ENCODE measurements around the gene TANGO6.

TANGO6 gene

GRCh38 chr16:69077251-69077650 is 233.9 kb downstream of the TANGO6 start:
- Histone ChIP-seq H3K27me3 (no peaks in the 10 kb centered on the region), H3K36me3 (no peaks in the 10 kb centered on the region), H3K4me3 (ENCODE audit: low read depth, low read length) (no peak overlapping the region), H3K9me3 (no peaks in the 10 kb centered on the region), H3K4me1 (no peaks in the 10 kb centered on the region)
- DNase-seq, result no peak
- TF ChIP-seq CTCF (IDR thresholded peaks at IDR 0.05; ENCODE audit: low read depth, low read length), result no peak

GRCh38 chr16:69078073-69078472 is 234.7 kb downstream of the TANGO6 start:
- DNase-seq, result no peak
- Histone ChIP-seq H3K9me3 (no peaks in the 10 kb centered on the region), H3K36me3 (no peaks in the 10 kb centered on the region), H3K4me3 (ENCODE audit: low read depth, low read length) (no peak overlapping the region), H3K4me1 (no peaks in the 10 kb centered on the region), H3K27me3 (no peaks in the 10 kb centered on the region)
- no peak for TF ChIP-seq CTCF (IDR thresholded peaks at IDR 0.05; ENCODE audit: low read depth, low read length)

- H3K9me3 ChIP-seq, result no peaks in the 10 kb centered on the region
- no peaks in the 10 kb centered on the region for H3K4me1 ChIP-seq
- no peak for DNase-seq
- TF ChIP-seq CTCF (IDR thresholded peaks at IDR 0.05; ENCODE audit: low read depth, low read length), result no peak
- H3K4me3 ChIP-seq (ENCODE audit: low read depth, low read length), result no peak overlapping the region
- H3K27me3 ChIP-seq, result no peaks in the 10 kb centered on the region
- H3K36me3 ChIP-seq, result no peaks in the 10 kb centered on the region
Observed at GRCh38 chr16:69079697-69080096, 236.4 kb downstream of the TANGO6 start.

- Histone ChIP-seq H3K27me3 (no peaks in the 10 kb centered on the region), H3K9me3 (no peaks in the 10 kb centered on the region), H3K4me1 (no peaks in the 10 kb centered on the region), H3K4me3 (ENCODE audit: low read depth, low read length) (no peak overlapping the region), H3K36me3 (no peaks in the 10 kb centered on the region)
- no peak for DNase-seq
- TF ChIP-seq CTCF (IDR thresholded peaks at IDR 0.05; ENCODE audit: low read depth, low read length), result peak; percentile 33
Observed at GRCh38 chr16:69083306-69083941, 240.1 kb downstream of the TANGO6 start.

GRCh38 chr16:69084289-69084688 is 241.0 kb downstream of the TANGO6 start:
- DNase-seq, result no peak
- no peaks in the 10 kb centered on the region for H3K36me3 ChIP-seq
- H3K9me3 ChIP-seq, result no peaks in the 10 kb centered on the region
- H3K27me3 ChIP-seq, result no peaks in the 10 kb centered on the region
- no peak overlapping the region for H3K4me3 ChIP-seq (ENCODE audit: low read depth, low read length)
- TF ChIP-seq CTCF (IDR thresholded peaks at IDR 0.05; ENCODE audit: low read depth, low read length), result no peak
- peaks cover 5% of the 10 kb centered on the region; the same call in 1 of the 2 replicates for H3K4me1 ChIP-seq

- Histone ChIP-seq H3K27me3 (no peaks in the 10 kb centered on the region), H3K4me1 (peaks cover 10% of the 10 kb centered on the region), H3K36me3 (no peaks in the 10 kb centered on the region), H3K9me3 (no peaks in the 10 kb centered on the region), H3K4me3 (ENCODE audit: low read depth, low read length) (no peak overlapping the region)
- no peak for TF ChIP-seq CTCF (IDR thresholded peaks at IDR 0.05; ENCODE audit: low read depth, low read length)
- DNase-seq, result no peak
Observed at GRCh38 chr16:69085032-69085695, 241.8 kb downstream of the TANGO6 start.

Data from BE2C (cell line).